Measurements from ENCODE around the gene CWH43. TPM values are rescaled to one million over a fixed set of nuclear protein-coding genes. Genes with fewer than 3 reads are reported as not detected.

Gene CWH43
- polyA plus RNA-seq (2012; ENCODE audit: low read depth, missing spikeins): not detected

DNA sequence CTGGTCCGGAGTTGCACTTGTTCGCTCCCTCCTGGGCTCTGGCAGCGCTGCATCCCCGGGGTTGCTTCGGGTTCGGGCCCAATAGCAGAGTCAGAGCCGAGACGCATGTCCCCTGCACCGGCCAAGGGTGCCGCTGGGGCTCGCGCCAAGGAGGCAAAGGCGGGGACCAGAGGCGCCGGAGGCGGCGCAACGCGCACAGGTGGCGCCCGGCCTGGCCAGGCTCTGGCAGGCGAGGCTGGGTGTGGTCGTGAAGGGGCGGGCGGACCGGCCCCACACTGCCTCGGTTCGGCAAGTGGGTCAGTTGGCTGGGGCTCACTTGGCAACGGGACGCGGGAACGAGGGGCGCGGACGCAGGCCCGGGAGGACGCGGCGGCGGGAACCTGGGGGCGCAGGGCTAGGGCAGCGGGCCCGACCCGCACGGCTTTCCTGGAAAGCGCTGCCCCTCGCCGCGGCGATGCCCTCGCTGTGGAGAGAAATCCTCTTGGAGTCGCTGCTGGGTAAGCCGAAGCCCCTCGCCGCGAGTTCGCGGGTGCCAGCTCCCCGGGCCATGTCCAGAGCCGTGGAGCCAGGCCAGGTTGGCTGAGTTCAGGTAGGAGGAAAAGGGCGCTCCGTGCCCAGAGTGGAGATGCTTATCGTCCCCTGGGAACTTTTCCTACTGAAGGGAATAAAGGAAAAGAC, at the start of gene CWH43:
Gene CWH43 (plus strand): TSS at position 300 of the 678 bp plus-strand sequence. CDS start 155 bp downstream, at position 455.
- no peak for TF ChIP-seq PAX5 (IDR thresholded peaks at IDR 0.05; ENCODE audit: insufficient read depth, low read length, severe bottlenecking)
- TF ChIP-seq POLR2AphosphoS5 (IDR thresholded peaks at IDR 0.05; ENCODE audit: low read depth, low read length): no peak
- TF ChIP-seq TAF1 (IDR thresholded peaks at IDR 0.05; ENCODE audit: low read depth, low read length): no peak
- no peak for TF ChIP-seq SPI1 (IDR thresholded peaks at IDR 0.05; ENCODE audit: low read depth, low read length)
- no peak for FAIRE-seq
- peak; percentile 12 for DNase-seq (ENCODE audit: insufficient read length, low spot score)

DNA sequence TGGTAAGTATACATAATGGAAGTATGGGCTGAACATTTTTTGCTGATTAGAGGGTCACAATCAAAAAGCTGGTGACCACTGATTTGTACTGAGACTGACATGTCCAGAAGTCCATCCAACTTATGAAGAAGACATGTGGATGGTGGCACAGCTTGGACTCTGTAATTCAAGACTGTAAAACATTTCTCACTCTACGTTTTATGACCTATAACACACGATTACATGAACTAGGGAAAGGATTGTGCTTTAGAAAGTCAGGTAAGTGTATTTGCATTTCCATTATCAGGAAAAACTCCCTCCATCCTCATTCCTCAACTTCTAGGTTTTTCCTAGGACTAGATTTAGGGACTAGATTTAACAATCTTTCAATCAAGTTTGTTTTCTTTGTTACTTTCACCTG, 49.0 kb upstream of the CWH43 start:
- DNase-seq (ENCODE audit: insufficient read length, low spot score): no peak
- FAIRE-seq: no peak
- no peak for TF ChIP-seq SPI1 (IDR thresholded peaks at IDR 0.05; ENCODE audit: low read depth, low read length)
- TF ChIP-seq TAF1 (IDR thresholded peaks at IDR 0.05; ENCODE audit: low read depth, low read length): no peak
- no peak for TF ChIP-seq POLR2A (IDR thresholded peaks at IDR 0.05; ENCODE audit: low read depth, low read length)
- TF ChIP-seq POU2F2 (IDR thresholded peaks at IDR 0.05; ENCODE audit: low read depth, low read length): no peak
- no peak for TF ChIP-seq POLR2AphosphoS5 (IDR thresholded peaks at IDR 0.05; ENCODE audit: low read depth, low read length)
- TF ChIP-seq PAX5 (IDR thresholded peaks at IDR 0.05; ENCODE audit: insufficient read depth, low read length, severe bottlenecking): no peak

GRCh38 chr4:48938831-48939230, 47.2 kb upstream of the CWH43 start:
- no peak for FAIRE-seq
- DNase-seq (ENCODE audit: insufficient read length, low spot score): no peak
- no peak for TF ChIP-seq POLR2AphosphoS5 (IDR thresholded peaks at IDR 0.05; ENCODE audit: low read depth, low read length)
- TF ChIP-seq TAF1 (IDR thresholded peaks at IDR 0.05; ENCODE audit: low read depth, low read length): no peak

GRCh38 chr4:48939785-48940184, 46.3 kb upstream of the CWH43 start:
- DNase-seq (ENCODE audit: insufficient read length, low spot score): no peak
- no peak for FAIRE-seq
- TF ChIP-seq POLR2AphosphoS5 (IDR thresholded peaks at IDR 0.05; ENCODE audit: low read depth, low read length): no peak
- TF ChIP-seq POLR2A (IDR thresholded peaks at IDR 0.05; ENCODE audit: low read depth, low read length): no peak
- no peak for TF ChIP-seq TAF1 (IDR thresholded peaks at IDR 0.05; ENCODE audit: low read depth, low read length)
- no peak for TF ChIP-seq POU2F2 (IDR thresholded peaks at IDR 0.05; ENCODE audit: low read depth, low read length)
- TF ChIP-seq PAX5 (IDR thresholded peaks at IDR 0.05; ENCODE audit: insufficient read depth, low read length, severe bottlenecking): no peak
- no peak for TF ChIP-seq SPI1 (IDR thresholded peaks at IDR 0.05; ENCODE audit: low read depth, low read length)

GRCh38 chr4:48943387-48943786, 42.7 kb upstream of the CWH43 start:
- no peak for TF ChIP-seq SPI1 (IDR thresholded peaks at IDR 0.05; ENCODE audit: low read depth, low read length)
- TF ChIP-seq TAF1 (IDR thresholded peaks at IDR 0.05; ENCODE audit: low read depth, low read length): no peak
- no peak for TF ChIP-seq POU2F2 (IDR thresholded peaks at IDR 0.05; ENCODE audit: low read depth, low read length)
- no peak for TF ChIP-seq PAX5 (IDR thresholded peaks at IDR 0.05; ENCODE audit: insufficient read depth, low read length, severe bottlenecking)
- TF ChIP-seq POLR2AphosphoS5 (IDR thresholded peaks at IDR 0.05; ENCODE audit: low read depth, low read length): no peak
- TF ChIP-seq POLR2A (IDR thresholded peaks at IDR 0.05; ENCODE audit: low read depth, low read length): no peak
- no peak for DNase-seq (ENCODE audit: insufficient read length, low spot score)
- no peak for FAIRE-seq

DNA sequence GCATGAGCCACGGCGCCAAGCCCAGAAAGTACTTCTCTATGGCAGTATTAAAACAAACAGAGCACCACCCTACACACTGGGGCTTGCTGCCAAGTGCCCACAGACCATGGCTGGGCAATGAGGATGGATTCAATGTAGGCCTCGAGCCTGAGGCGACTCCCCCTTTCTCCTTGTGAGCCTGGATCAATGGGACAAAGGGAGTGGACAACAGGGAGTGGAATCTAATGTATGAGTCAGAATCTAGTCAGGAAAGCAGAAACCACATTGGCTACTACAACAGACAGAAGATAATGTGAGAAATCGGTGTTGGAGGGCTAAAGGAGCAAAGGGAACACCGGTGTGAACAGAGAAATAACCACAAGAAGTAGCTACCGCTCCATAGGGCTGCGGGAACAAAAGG, 41.8 kb upstream of the CWH43 start:
- no peak for FAIRE-seq
- DNase-seq (ENCODE audit: insufficient read length, low spot score): no peak
- no peak for TF ChIP-seq SPI1 (IDR thresholded peaks at IDR 0.05; ENCODE audit: low read depth, low read length)
- no peak for TF ChIP-seq POLR2A (IDR thresholded peaks at IDR 0.05; ENCODE audit: low read depth, low read length)
- TF ChIP-seq POLR2AphosphoS5 (IDR thresholded peaks at IDR 0.05; ENCODE audit: low read depth, low read length): no peak
- TF ChIP-seq POU2F2 (IDR thresholded peaks at IDR 0.05; ENCODE audit: low read depth, low read length): no peak
- no peak for TF ChIP-seq TAF1 (IDR thresholded peaks at IDR 0.05; ENCODE audit: low read depth, low read length)
- no peak for TF ChIP-seq PAX5 (IDR thresholded peaks at IDR 0.05; ENCODE audit: insufficient read depth, low read length, severe bottlenecking)

DNA sequence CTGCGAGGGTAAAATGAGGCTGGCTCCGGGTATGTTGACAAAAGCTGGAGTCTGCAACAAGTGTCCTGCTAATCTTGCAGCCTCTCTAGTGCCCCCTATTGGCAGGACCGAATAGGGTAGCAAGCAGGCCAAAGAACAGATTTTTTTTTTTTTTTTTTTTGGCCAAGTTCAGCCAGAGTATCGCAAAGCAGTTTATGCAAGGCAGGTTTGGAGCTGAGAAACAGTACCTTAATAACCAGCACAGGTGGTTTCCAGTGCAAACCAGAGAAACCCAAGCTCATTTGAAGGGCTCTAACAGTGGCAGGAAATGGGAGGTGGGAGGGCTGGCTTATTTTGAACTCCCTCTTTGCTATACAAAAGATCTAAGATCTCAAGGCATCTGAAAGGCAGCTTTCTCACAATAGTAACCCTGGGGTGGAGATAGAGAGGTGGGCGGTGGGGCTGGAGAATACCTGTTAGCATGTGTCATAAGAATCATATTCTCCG, 41.3 kb upstream of the CWH43 start:
- FAIRE-seq (peak; percentile 50), DNase-seq (ENCODE audit: insufficient read length, low spot score) (no peak)
- TF ChIP-seq TAF1 (IDR thresholded peaks at IDR 0.05; ENCODE audit: low read depth, low read length): no peak
- TF ChIP-seq POU2F2 (IDR thresholded peaks at IDR 0.05; ENCODE audit: low read depth, low read length): no peak
- TF ChIP-seq PAX5 (IDR thresholded peaks at IDR 0.05; ENCODE audit: insufficient read depth, low read length, severe bottlenecking): no peak
- no peak for TF ChIP-seq POLR2A (IDR thresholded peaks at IDR 0.05; ENCODE audit: low read depth, low read length)
- TF ChIP-seq POLR2AphosphoS5 (IDR thresholded peaks at IDR 0.05; ENCODE audit: low read depth, low read length): no peak
- no peak for TF ChIP-seq SPI1 (IDR thresholded peaks at IDR 0.05; ENCODE audit: low read depth, low read length)

DNA sequence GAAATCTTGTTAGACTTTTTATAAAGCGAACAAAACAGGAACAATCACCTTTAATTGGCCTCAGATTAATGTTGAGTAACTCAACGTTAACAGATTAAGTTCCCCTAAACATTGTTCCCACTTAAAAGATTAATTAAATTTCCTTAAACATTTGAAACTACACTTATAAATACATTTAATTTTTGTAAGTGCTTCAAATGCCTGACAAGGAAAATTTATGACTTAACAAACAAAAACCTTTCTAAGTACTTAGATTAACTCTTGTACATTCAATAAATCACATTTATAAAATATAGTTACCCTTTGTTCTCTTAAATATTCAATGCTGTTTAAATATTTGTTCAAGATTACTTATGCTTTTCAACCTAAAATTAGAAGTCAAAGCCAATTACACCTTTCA, 40.1 kb upstream of the CWH43 start:
- DNase-seq (ENCODE audit: insufficient read length, low spot score) (no peak), FAIRE-seq (no peak)
- TF ChIP-seq PAX5 (IDR thresholded peaks at IDR 0.05; ENCODE audit: insufficient read depth, low read length, severe bottlenecking) (no peak), SPI1 (IDR thresholded peaks at IDR 0.05; ENCODE audit: low read depth, low read length) (no peak), POU2F2 (IDR thresholded peaks at IDR 0.05; ENCODE audit: low read depth, low read length) (no peak), TAF1 (IDR thresholded peaks at IDR 0.05; ENCODE audit: low read depth, low read length) (no peak), POLR2A (IDR thresholded peaks at IDR 0.05; ENCODE audit: low read depth, low read length) (no peak), POLR2AphosphoS5 (IDR thresholded peaks at IDR 0.05; ENCODE audit: low read depth, low read length) (no peak)

DNA sequence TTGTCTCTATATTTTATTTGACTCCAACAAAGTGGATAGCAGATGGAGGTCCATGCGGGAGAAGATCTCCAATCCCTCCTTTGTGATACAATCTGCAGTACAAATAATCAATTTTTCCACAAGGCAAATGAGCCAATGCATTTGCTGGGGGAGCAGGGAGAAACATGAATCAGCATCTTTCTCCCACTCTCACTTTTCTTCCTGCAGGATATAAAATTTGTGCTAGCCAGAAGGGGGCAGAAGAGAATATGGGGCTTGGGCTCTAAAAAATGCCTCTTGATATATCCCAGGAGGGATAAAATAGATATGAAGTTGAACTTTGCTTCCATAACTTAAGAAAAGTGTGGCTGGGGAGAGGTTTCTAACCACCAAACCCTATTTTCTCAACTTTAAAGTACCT, 38.3 kb upstream of the CWH43 start:
- no peak for FAIRE-seq
- TF ChIP-seq POLR2A (IDR thresholded peaks at IDR 0.05; ENCODE audit: low read depth, low read length): no peak
- no peak for TF ChIP-seq TAF1 (IDR thresholded peaks at IDR 0.05; ENCODE audit: low read depth, low read length)
- TF ChIP-seq SPI1 (IDR thresholded peaks at IDR 0.05; ENCODE audit: low read depth, low read length): no peak
- no peak for TF ChIP-seq POU2F2 (IDR thresholded peaks at IDR 0.05; ENCODE audit: low read depth, low read length)
- no peak for TF ChIP-seq POLR2AphosphoS5 (IDR thresholded peaks at IDR 0.05; ENCODE audit: low read depth, low read length)
- TF ChIP-seq PAX5 (IDR thresholded peaks at IDR 0.05; ENCODE audit: insufficient read depth, low read length, severe bottlenecking): no peak
- no peak for DNase-seq (ENCODE audit: insufficient read length, low spot score)

DNA sequence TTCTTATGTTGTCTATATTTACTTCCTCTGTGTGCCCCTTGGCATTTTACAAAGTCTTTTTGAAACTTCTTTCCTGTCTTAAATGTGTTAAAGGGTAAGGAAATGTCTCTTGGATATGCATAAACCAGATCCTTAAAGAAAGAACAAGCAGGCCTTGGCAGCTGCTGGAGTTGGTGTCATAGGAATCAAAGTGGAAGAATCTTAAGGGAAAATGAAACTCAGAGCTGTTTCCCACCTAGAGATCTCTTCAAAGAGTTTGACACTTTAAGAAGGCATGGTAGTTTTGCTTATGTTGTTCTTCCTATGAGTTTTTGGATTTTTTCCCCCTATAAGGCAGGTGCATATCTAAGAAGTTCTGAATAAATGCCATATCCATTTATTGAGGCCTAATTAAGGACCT, 37.0 kb upstream of the CWH43 start:
- TF ChIP-seq POU2F2 (IDR thresholded peaks at IDR 0.05; ENCODE audit: low read depth, low read length) (no peak), POLR2A (IDR thresholded peaks at IDR 0.05; ENCODE audit: low read depth, low read length) (no peak), SPI1 (IDR thresholded peaks at IDR 0.05; ENCODE audit: low read depth, low read length) (no peak), POLR2AphosphoS5 (IDR thresholded peaks at IDR 0.05; ENCODE audit: low read depth, low read length) (no peak), PAX5 (IDR thresholded peaks at IDR 0.05; ENCODE audit: insufficient read depth, low read length, severe bottlenecking) (no peak), TAF1 (IDR thresholded peaks at IDR 0.05; ENCODE audit: low read depth, low read length) (no peak)
- FAIRE-seq (no peak), DNase-seq (ENCODE audit: insufficient read length, low spot score) (no peak)

Data from GM12891 (cell line).